Neural cell (in vitro differentiated cells): ENCODE data around the gene MND1. TPM values are rescaled to one million over a fixed set of nuclear protein-coding genes. Genes with fewer than 3 reads are reported as not detected.

Experiments
- H2AFZ ChIP-seq: fragments of 200-600, 300-800 bp; sonication (generic), shearing (Covaris generic); 2 replicates; pipeline ENCODE4 v1.6.0; 2014; ENCODE audit warnings: low read depth, mild to moderate bottlenecking, antibody characterized with exemption, low read length, moderate library complexity
- H3F3A ChIP-seq: fragments of 200-600 bp; shearing (Covaris generic); 2 replicates; pipeline ENCODE4 v1.6.1; 2016; ENCODE audit warnings: mild to moderate bottlenecking, moderate library complexity, mixed read lengths, antibody characterized with exemption, low read length; ENCODE audit not compliant: insufficient read depth, poor library complexity, severe bottlenecking
- H3K27ac ChIP-seq: fragments of 200-600, 300-800 bp; sonication (generic), shearing (Covaris generic); 2 replicates; pipeline ENCODE4 v1.5.1; 2014; ENCODE audit warnings: mild to moderate bottlenecking, low read length, moderate library complexity
- H3K27me3 ChIP-seq: fragments of 300-800, 200-600 bp; sonication (generic), shearing (Covaris generic); 2 replicates; pipeline ENCODE4 v1.6.0; 2014; ENCODE audit warnings: mild to moderate bottlenecking, low read depth, low read length, moderate library complexity; ENCODE audit not compliant: insufficient read depth
- H3K36me3 ChIP-seq: fragments of 300-800, 200-600 bp; sonication (generic), shearing (Covaris generic); 2 replicates; pipeline ENCODE4 v1.5.1; 2014; ENCODE audit warnings: mild to moderate bottlenecking, antibody characterized with exemption, low read length, moderate library complexity; ENCODE audit not compliant: insufficient read depth
- H3K4me2 ChIP-seq: fragments of 300-800, 200-600 bp; sonication (generic), shearing (Covaris generic); 2 replicates; pipeline ENCODE4 v1.6.0; 2014; ENCODE audit warnings: mild to moderate bottlenecking, low read length
- H3K4me3 ChIP-seq: fragments of 300-800, 200-600 bp; sonication (generic), shearing (Covaris generic); 2 replicates; pipeline ENCODE4 v1.5.1; 2014; ENCODE audit warnings: mild to moderate bottlenecking, low read length, moderate library complexity
- H3K79me2 ChIP-seq: fragments of 200-600 bp; shearing (Covaris generic); replicated peaks from 2 replicates; pipeline ENCODE4 v1.6.0; 2014; ENCODE audit warnings: mild to moderate bottlenecking, low read length, moderate library complexity; ENCODE audit not compliant: insufficient read depth
- H3K9ac ChIP-seq: fragments of 300-800, 200-600 bp; sonication (generic), shearing (Covaris generic); 2 replicates; pipeline ENCODE4 v1.6.1; 2016; ENCODE audit warnings: mild to moderate bottlenecking, low read length, mixed read lengths
- H3K9me2 ChIP-seq: fragments of 200-600 bp; shearing (Covaris generic); 2 replicates; pipeline ENCODE4 v1.6.1; 2016; ENCODE audit warnings: mild to moderate bottlenecking, low read length, mixed read lengths; ENCODE audit not compliant: insufficient read depth
- H3K9me3 ChIP-seq: fragments of 200-600, 300-800 bp; sonication (generic), shearing (Covaris generic); 2 replicates; pipeline ENCODE4 v1.6.1; 2016; ENCODE audit warnings: mild to moderate bottlenecking, mixed run types, low read length, moderate library complexity, mixed read lengths
- H4K20me1 ChIP-seq: fragments of 200-600 bp; shearing (Covaris generic); 2 replicates; pipeline ENCODE4 v1.6.1; 2016; ENCODE audit warnings: mild to moderate bottlenecking, mixed run types; ENCODE audit not compliant: insufficient read depth
- CTCF ChIP-seq: fragments of 450-650 bp; IDR thresholded peaks from 2 replicates; pipeline ENCODE4 v1.5.1; 2014; ENCODE audit warnings: antibody characterized with exemption, mild to moderate bottlenecking, moderate library complexity; ENCODE audit not compliant: poor library complexity, severe bottlenecking
- EP300 ChIP-seq: fragments of 450-650 bp; conservative IDR thresholded peaks from 2 replicates; pipeline ENCODE4 v1.6.1; 2014; ENCODE audit warnings: antibody characterized with exemption, mild to moderate bottlenecking, moderate library complexity; ENCODE audit not compliant: poor library complexity, severe bottlenecking
- EZH2 ChIP-seq: fragments of 200-600, 300-800 bp; shearing (Covaris generic), sonication (generic); IDR thresholded peaks from 2 replicates; pipeline ENCODE4 v1.6.1; 2014; ENCODE audit warnings: antibody characterized with exemption, low read length, borderline replicate concordance, mild to moderate bottlenecking; ENCODE audit not compliant: insufficient read depth, poor library complexity, severe bottlenecking
- MXI1 ChIP-seq: fragments of 450-650 bp; conservative IDR thresholded peaks from 2 replicates; pipeline ENCODE4 v1.6.1; 2014; ENCODE audit warnings: antibody characterized with exemption, mild to moderate bottlenecking; ENCODE audit not compliant: poor library complexity, severe bottlenecking
- POLR2AphosphoS5 ChIP-seq: IDR thresholded peaks from 2 replicates; pipeline ENCODE4 v1.6.1; 2012
- RAD21 ChIP-seq: fragments of 450-650 bp; conservative IDR thresholded peaks from 2 replicates; pipeline ENCODE4 v1.6.1; 2014; ENCODE audit warnings: antibody characterized with exemption, mild to moderate bottlenecking, moderate library complexity
- REST ChIP-seq: IDR thresholded peaks from 2 replicates; pipeline ENCODE4 v1.6.1; 2012; ENCODE audit warnings: borderline replicate concordance
- SMC3 ChIP-seq: fragments of 450-650 bp; conservative IDR thresholded peaks from 2 replicates; pipeline ENCODE4 v1.6.1; 2014; ENCODE audit warnings: antibody characterized with exemption, mild to moderate bottlenecking, moderate library complexity; ENCODE audit not compliant: poor library complexity
- TAF1 ChIP-seq: IDR thresholded peaks from 2 replicates; pipeline ENCODE4 v1.6.1; 2012; ENCODE audit warnings: low read depth
- polyA plus RNA-seq: library from polyadenylated mRNA; depleted of rRNA; stranded (reverse); fragments of >200 nt; gene quantifications from 2 replicates; pipeline ENCODE4 v1.2.3, GENCODE V29; 2014

Gene MND1
- polyA plus RNA-seq, 1 donor from 2014 or later = 5.6 TPM

DNA sequence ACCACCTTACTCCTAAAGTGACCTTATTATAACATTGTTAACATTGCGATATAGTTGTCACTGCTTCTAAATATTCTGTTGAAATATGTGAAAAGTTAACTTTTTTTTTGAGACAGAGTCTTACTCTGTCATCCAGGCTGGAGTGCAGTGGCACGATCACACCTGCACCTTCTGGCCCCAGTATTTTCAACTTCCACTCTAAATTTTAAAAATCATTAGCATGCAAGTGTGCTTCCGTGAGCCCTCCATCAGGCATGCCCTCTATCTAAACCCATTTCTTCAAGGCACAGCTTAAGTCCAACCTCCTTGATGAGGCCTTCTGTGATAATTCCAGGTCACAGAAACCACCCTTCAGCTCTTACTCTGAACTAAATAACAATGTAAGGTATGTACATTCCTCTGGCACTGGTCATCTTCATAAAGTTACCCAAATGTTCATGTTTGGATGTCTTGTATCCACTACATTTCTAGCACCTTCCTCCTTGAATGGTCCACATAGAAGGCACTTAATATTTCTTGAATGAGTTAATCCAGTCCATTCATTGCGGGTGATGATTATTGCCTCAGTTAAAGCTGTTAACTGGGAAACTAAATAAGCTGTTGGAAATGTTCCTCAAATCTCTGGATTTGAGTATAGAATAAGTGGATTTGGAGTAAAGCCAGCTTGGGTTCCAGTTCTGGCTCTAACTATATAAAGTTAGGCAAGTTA is 83.0 kb downstream of the MND1 start:
- Histone ChIP-seq H3K36me3 (no peaks in the 10 kb centered on the region), H3K27ac (no peak overlapping the region), H2AFZ (no peak overlapping the region), H3K9me2 (no peaks in the 10 kb centered on the region), H3K9me3 (no peaks in the 10 kb centered on the region), H3K79me2 (no peaks in the 10 kb centered on the region), H4K20me1 (no peaks in the 10 kb centered on the region), H3K9ac (no peak overlapping the region), H3K4me3 (no peak overlapping the region), H3K4me2 (no peak overlapping the region), H3K27me3 (no peaks in the 10 kb centered on the region), H3F3A (no peaks in the 10 kb centered on the region)
- TF ChIP-seq RAD21 = no peak

- no peaks in the 10 kb centered on the region for H3K36me3 ChIP-seq
- no peak overlapping the region for H2AFZ ChIP-seq
- no peaks in the 10 kb centered on the region for H3K9me2 ChIP-seq
- H3K27ac ChIP-seq = no peak overlapping the region
- H4K20me1 ChIP-seq = no peaks in the 10 kb centered on the region
- no peak overlapping the region for H3K4me2 ChIP-seq
- H3K79me2 ChIP-seq = no peaks in the 10 kb centered on the region
- H3K9me3 ChIP-seq = no peaks in the 10 kb centered on the region
- no peak overlapping the region for H3K4me3 ChIP-seq
- H3K27me3 ChIP-seq = no peaks in the 10 kb centered on the region
- no peaks in the 10 kb centered on the region for H3F3A ChIP-seq
- TF ChIP-seq TAF1 = no peak
- no peak for TF ChIP-seq CTCF
- TF ChIP-seq POLR2AphosphoS5 = no peak
- no peak for TF ChIP-seq MXI1
- TF ChIP-seq EZH2 = no peak
- TF ChIP-seq RAD21 = no peak
- no peak for TF ChIP-seq EP300
- TF ChIP-seq REST = no peak
- no peak for TF ChIP-seq SMC3
- no peak overlapping the region for H3K9ac ChIP-seq
These were observed 84.5 kb downstream of the MND1 start for GRCh38 chr4:153428941-153429475.
